Activated T-cell treated with anti-CD3 and anti-CD28 coated beads, Interleukin-2, amount 50 U/mL, for 24 hours (primary cell): ENCODE measurements around the gene SLC5A11.
A peak's percentile ranks its signal among the peaks of the same experiment; 100 is the strongest.
"Not testable (repeated sequence)": the region's sequence is repeated elsewhere in the genome, so short reads cannot be mapped to it uniquely, and the experiment has no call there.

Experiments used
- DNase-seq: peaks from one replicate; pipeline ENCODE4 v3.0.0-alpha.2; 2020
- H3K27ac Mint-ChIP-seq: 2 replicates; pipeline ENCODE4 v1.8.0; 2020; ENCODE audit warnings: mild to moderate bottlenecking, mixed read lengths
- H3K27me3 Mint-ChIP-seq: 2 replicates; pipeline ENCODE4 v1.8.0; 2020; ENCODE audit warnings: mixed read lengths
- H3K36me3 Mint-ChIP-seq: 2 replicates; pipeline ENCODE4 v1.8.0; 2020; ENCODE audit warnings: low read depth, mixed read lengths
- H3K4me1 Mint-ChIP-seq: 2 replicates; pipeline ENCODE4 v1.8.0; 2020; ENCODE audit warnings: low read depth, mixed read lengths
- H3K4me3 Mint-ChIP-seq: 2 replicates; pipeline ENCODE4 v1.8.0; 2020; ENCODE audit warnings: mild to moderate bottlenecking, moderate library complexity, mixed read lengths
- H3K9me3 Mint-ChIP-seq: 2 replicates; pipeline ENCODE4 v1.8.0; 2020; ENCODE audit warnings: mixed read lengths

Gene SLC5A11

GRCh38 chr16:24845726-24846547, at the start of gene SLC5A11:
Gene SLC5A11 (plus strand): TSS chr16:24845963. CDS start chr16:24858644, 12,681 bp downstream.
- Mint-ChIP-seq H3K27ac (no peak within 1 kb of the TSS), H3K36me3 (no peaks in the 10 kb centered on the region), H3K4me3 (no peak within 1 kb of the TSS), H3K27me3 (no peaks in the 10 kb centered on the region), H3K4me1 (peaks cover 8% of the 10 kb centered on the region), H3K9me3 (no peaks in the 10 kb centered on the region)
- DNase-seq = no peak

- DNase-seq = no peak
- no peaks in the 10 kb centered on the region for H3K4me1 Mint-ChIP-seq
These were observed 45.2 kb upstream of the SLC5A11 start for GRCh38 chr16:24800586-24800985.

GRCh38 chr16:24801761-24802302, 43.9 kb upstream of the SLC5A11 start:
- Mint-ChIP-seq H3K27me3 (no peaks in the 10 kb centered on the region), H3K4me1 (no peaks in the 10 kb centered on the region), H3K9me3 (no peaks in the 10 kb centered on the region), H3K4me3 (no peak overlapping the region), H3K36me3 (peaks cover 96% of the 10 kb centered on the region), H3K27ac (peak overlapping the region; percentile 58)
- no peak for DNase-seq

More at GRCh38 chr16:24800586-24800985, 45.2 kb upstream of the SLC5A11 start:
- H3K36me3 Mint-ChIP-seq = peaks cover 96% of the 10 kb centered on the region
- no peak overlapping the region for H3K4me3 Mint-ChIP-seq
- no peaks in the 10 kb centered on the region for H3K27me3 Mint-ChIP-seq
- H3K27ac Mint-ChIP-seq = no peak overlapping the region
- no peaks in the 10 kb centered on the region for H3K9me3 Mint-ChIP-seq

GRCh38 chr16:24805484-24805883, 40.3 kb upstream of the SLC5A11 start:
- Mint-ChIP-seq H3K36me3 (peaks cover 93% of the 10 kb centered on the region), H3K27ac (no peak overlapping the region), H3K27me3 (no peaks in the 10 kb centered on the region), H3K4me3 (no peak overlapping the region), H3K4me1 (no peaks in the 10 kb centered on the region), H3K9me3 (no peaks in the 10 kb centered on the region)
- DNase-seq = no peak

GRCh38 chr16:24807301-24807700, 38.5 kb upstream of the SLC5A11 start:
- DNase-seq = no peak
- Mint-ChIP-seq H3K4me1 (no peaks in the 10 kb centered on the region), H3K27ac (peak overlapping the region; percentile 35), H3K4me3 (no peak overlapping the region), H3K9me3 (no peaks in the 10 kb centered on the region), H3K36me3 (peaks cover 94% of the 10 kb centered on the region), H3K27me3 (no peaks in the 10 kb centered on the region)

GRCh38 chr16:24810951-24811843, 34.6 kb upstream of the SLC5A11 start:
- Mint-ChIP-seq H3K9me3 (no peaks in the 10 kb centered on the region), H3K4me3 (no peak overlapping the region), H3K36me3 (peaks cover 94% of the 10 kb centered on the region), H3K27me3 (no peaks in the 10 kb centered on the region), H3K4me1 (no peaks in the 10 kb centered on the region), H3K27ac (peak overlapping the region; percentile 4)
- no peak for DNase-seq

GRCh38 chr16:24812813-24813212, 33.0 kb upstream of the SLC5A11 start:
- not testable (repeated sequence) for H3K9me3 Mint-ChIP-seq, H3K27ac Mint-ChIP-seq, H3K4me1 Mint-ChIP-seq, H3K4me3 Mint-ChIP-seq, H3K27me3 Mint-ChIP-seq, DNase-seq
- peaks cover 90% of the 10 kb centered on the region for H3K36me3 Mint-ChIP-seq

- no peaks in the 10 kb centered on the region for H3K27me3 Mint-ChIP-seq
- H3K36me3 Mint-ChIP-seq = peaks cover 92% of the 10 kb centered on the region
These were observed 30.7 kb upstream of the SLC5A11 start for GRCh38 chr16:24815021-24815420.

GRCh38 chr16:24816688-24817087, 29.1 kb upstream of the SLC5A11 start:
- no peak for DNase-seq
- H3K4me3 Mint-ChIP-seq = no peak overlapping the region
- peaks cover 93% of the 10 kb centered on the region for H3K36me3 Mint-ChIP-seq
- H3K4me1 Mint-ChIP-seq = no peaks in the 10 kb centered on the region
- H3K27ac Mint-ChIP-seq = peak overlapping the region; percentile 69
- no peaks in the 10 kb centered on the region for H3K27me3 Mint-ChIP-seq
- H3K9me3 Mint-ChIP-seq = no peaks in the 10 kb centered on the region

More at GRCh38 chr16:24815021-24815420, 30.7 kb upstream of the SLC5A11 start:
- Mint-ChIP-seq H3K27ac (peak overlapping the region; percentile 13), H3K4me3 (no peak overlapping the region), H3K9me3 (no peaks in the 10 kb centered on the region), H3K4me1 (no peaks in the 10 kb centered on the region)
- DNase-seq = no peak

GRCh38 chr16:24819462-24820040, 26.2 kb upstream of the SLC5A11 start:
- no peak for DNase-seq
- Mint-ChIP-seq H3K9me3 (no peaks in the 10 kb centered on the region), H3K27ac (peak overlapping the region; percentile 81), H3K4me3 (no peak overlapping the region), H3K4me1 (no peaks in the 10 kb centered on the region), H3K27me3 (no peaks in the 10 kb centered on the region), H3K36me3 (peaks cover 95% of the 10 kb centered on the region)

- Mint-ChIP-seq H3K4me1 (no peaks in the 10 kb centered on the region), H3K27me3 (no peaks in the 10 kb centered on the region), H3K4me3 (no peak overlapping the region), H3K27ac (peak overlapping the region; percentile 51), H3K36me3 (peaks cover 95% of the 10 kb centered on the region), H3K9me3 (no peaks in the 10 kb centered on the region)
- no peak for DNase-seq
These were observed 25.2 kb upstream of the SLC5A11 start for GRCh38 chr16:24820522-24820921.

- H3K27ac Mint-ChIP-seq = peak overlapping the region; percentile 58
- H3K36me3 Mint-ChIP-seq = peaks cover 95% of the 10 kb centered on the region
- H3K27me3 Mint-ChIP-seq = no peaks in the 10 kb centered on the region
- no peaks in the 10 kb centered on the region for H3K4me1 Mint-ChIP-seq
- DNase-seq = no peak
- H3K4me3 Mint-ChIP-seq = no peak overlapping the region
- no peaks in the 10 kb centered on the region for H3K9me3 Mint-ChIP-seq
These were observed 24.6 kb upstream of the SLC5A11 start for GRCh38 chr16:24821129-24821528.

GRCh38 chr16:24822542-24822941, 23.2 kb upstream of the SLC5A11 start:
- no peak for DNase-seq
- H3K27ac Mint-ChIP-seq = peak overlapping the region; percentile 65
- no peaks in the 10 kb centered on the region for H3K4me1 Mint-ChIP-seq
- H3K27me3 Mint-ChIP-seq = no peaks in the 10 kb centered on the region
- no peak overlapping the region for H3K4me3 Mint-ChIP-seq
- peaks cover 99% of the 10 kb centered on the region for H3K36me3 Mint-ChIP-seq
- no peaks in the 10 kb centered on the region for H3K9me3 Mint-ChIP-seq

- peak overlapping the region; percentile 7 for H3K27ac Mint-ChIP-seq
- H3K27me3 Mint-ChIP-seq = no peaks in the 10 kb centered on the region
- H3K9me3 Mint-ChIP-seq = no peaks in the 10 kb centered on the region
- peaks cover 97% of the 10 kb centered on the region for H3K36me3 Mint-ChIP-seq
- no peaks in the 10 kb centered on the region for H3K4me1 Mint-ChIP-seq
- no peak overlapping the region for H3K4me3 Mint-ChIP-seq
- no peak for DNase-seq
These were observed 22.8 kb upstream of the SLC5A11 start for GRCh38 chr16:24822974-24823373.
